ENCODE measurements around the gene MESD.

The MESD gene

GRCh38 chr15:81014446-81015093, 25.0 kb upstream of the MESD start:
- DNase-seq = no peak

GRCh38 chr15:81013396-81013929, 23.8 kb upstream of the MESD start:
- no peak for DNase-seq

- no peak for DNase-seq
Measured at GRCh38 chr15:81012588-81012987, 23.0 kb upstream of the MESD start.

- DNase-seq = no peak
Measured at GRCh38 chr15:81011593-81011992, 22.0 kb upstream of the MESD start.

GRCh38 chr15:81010086-81010485, 20.5 kb upstream of the MESD start:
- no peak for DNase-seq

GRCh38 chr15:81008312-81008711, 18.7 kb upstream of the MESD start:
- no peak for DNase-seq

GRCh38 chr15:81007428-81008064, 17.9 kb upstream of the MESD start:
- no peak for DNase-seq

GRCh38 chr15:81006124-81006523, 16.5 kb upstream of the MESD start:
- DNase-seq = no peak

GRCh38 chr15:81003097-81003350, 13.4 kb upstream of the MESD start:
- DNase-seq = no peak

- DNase-seq = peak; percentile 13
Measured at GRCh38 chr15:81002331-81003096, 12.9 kb upstream of the MESD start.

- DNase-seq = no peak
Measured at GRCh38 chr15:81002009-81002330, 12.4 kb upstream of the MESD start.

- peak; percentile 61 for DNase-seq
Measured at GRCh38 chr15:81001152-81002008, 11.8 kb upstream of the MESD start.

GRCh38 chr15:81000624-81001151, 11.1 kb upstream of the MESD start, which contains the start of gene TLNRD1:
TSS of gene TLNRD1 (plus strand) at chr15:81000923. CDS start at chr15:81002272, 1,349 bp downstream.
- peak; percentile 88 for DNase-seq

- no peak for DNase-seq
Measured at GRCh38 chr15:81000144-81000623, 10.6 kb upstream of the MESD start.

- DNase-seq = peak; percentile 80
Measured at GRCh38 chr15:80999623-81000036, 10.0 kb upstream of the MESD start.

- DNase-seq = no peak
Measured at GRCh38 chr15:80998251-80998650, 8.6 kb upstream of the MESD start.

- DNase-seq = no peak
Measured at GRCh38 chr15:80997692-80998091, 8.1 kb upstream of the MESD start.

- DNase-seq = peak; percentile 18
Measured at GRCh38 chr15:80996247-80996646, 6.6 kb upstream of the MESD start.

- no peak for DNase-seq
Measured at GRCh38 chr15:80992441-80992840, 2.8 kb upstream of the MESD start.

- DNase-seq = no peak
Measured at GRCh38 chr15:80992006-80992405, 2.4 kb upstream of the MESD start.

- DNase-seq = peak; percentile 37
Measured at GRCh38 chr15:80991421-80991820, 1.8 kb upstream of the MESD start.

- no peak for DNase-seq
Measured at GRCh38 chr15:80990955-80991354, 1.3 kb upstream of the MESD start.

GRCh38 chr15:80989081-80989517, 520 bp downstream of the MESD start:
- no peak for DNase-seq
